Middle frontal gyrus (tissue), 1 donor: ENCODE results near the gene APOA5.
"Not testable (repeated sequence)": the region's sequence is repeated elsewhere in the genome, so short reads cannot be mapped to it uniquely, and the experiment has no call there.

Experiments
- DNase-seq: peaks from one replicate; pipeline ENCODE4 v3.0.0-alpha.2; 2015; ENCODE audit warnings: low spot score; ENCODE audit errors: extremely low spot score

The APOA5 gene

DNA sequence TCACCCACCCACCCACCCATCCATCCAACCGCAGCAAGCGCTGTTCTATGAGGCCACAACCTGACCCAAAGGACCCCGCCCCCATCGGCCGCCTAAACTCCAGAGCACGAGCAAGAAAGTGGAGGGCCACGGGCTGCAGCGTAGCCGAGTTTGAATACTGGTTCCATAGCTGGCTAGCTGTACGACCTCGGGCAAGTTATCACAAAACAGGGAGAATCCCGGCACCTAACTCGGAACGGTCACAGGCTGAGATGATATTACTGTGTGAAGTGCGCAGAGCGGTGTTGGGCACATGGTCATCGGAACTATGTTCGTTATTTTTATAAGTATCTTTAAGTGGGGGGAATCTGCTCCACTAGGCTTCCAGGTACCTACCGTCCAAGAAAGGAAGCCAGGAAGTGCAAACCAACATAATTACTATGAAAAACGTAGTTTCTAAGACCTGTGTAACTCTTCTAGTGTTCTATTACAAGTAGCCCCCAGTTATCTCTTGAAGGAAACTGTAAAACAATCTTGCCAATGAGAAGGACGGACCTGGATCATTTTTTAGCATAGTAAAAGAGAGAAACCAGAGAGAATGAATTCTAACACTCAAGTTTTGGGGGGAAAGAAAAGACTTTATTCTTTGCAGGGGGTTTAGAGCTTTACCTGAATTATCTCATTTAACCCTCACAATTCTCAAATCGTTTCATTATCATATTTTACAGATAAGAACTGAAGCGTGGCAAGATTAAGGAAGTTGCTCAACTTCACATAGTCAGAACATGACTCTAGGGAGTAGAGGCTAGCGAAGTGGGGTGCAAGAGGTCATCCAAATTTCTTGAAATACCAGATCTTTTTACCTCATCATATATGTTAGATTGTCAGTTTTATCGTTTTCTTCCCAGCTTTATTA is 18.2 kb downstream of the APOA5 start:
- DNase-seq = peak; percentile 13

DNA sequence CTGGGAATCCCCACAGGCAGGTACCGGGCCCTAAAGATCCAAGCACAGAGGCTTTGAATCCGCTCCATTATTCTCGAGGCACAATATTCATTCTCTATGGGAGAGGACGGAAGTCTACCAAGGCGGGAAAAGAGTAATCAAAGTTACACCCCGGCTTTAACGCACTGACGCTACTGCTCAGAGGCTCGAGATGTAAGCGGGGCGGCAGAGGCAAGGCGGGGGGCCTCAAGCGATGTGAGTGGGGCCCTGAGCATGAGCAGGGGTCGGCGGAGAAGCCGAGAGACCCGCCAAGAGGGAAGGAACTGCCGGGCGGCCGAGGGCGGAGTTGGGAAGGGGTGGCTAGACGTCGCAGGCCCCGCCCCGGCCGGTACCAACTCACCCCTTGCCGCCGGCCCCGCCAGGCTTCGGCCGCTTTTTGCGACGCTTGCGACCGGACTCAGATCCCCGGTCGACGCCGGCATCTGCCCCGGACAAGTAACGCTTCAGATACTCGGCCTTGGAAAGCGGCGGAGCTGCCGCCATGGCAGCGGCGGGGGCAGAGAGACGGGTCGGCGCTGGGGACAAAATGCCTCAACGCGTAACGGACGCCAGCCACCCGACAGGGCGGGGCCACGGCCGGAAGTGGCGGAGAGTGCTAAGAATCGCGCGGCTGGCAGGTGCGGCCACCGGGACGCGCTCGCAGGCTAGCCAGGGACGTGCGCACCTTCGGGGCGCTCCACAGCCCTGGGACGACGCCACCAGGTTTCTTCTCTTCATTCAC is 19.1 kb downstream of the APOA5 start, which contains the start of gene BUD13:
Gene BUD13, minus strand, starts transcription at position 545 of the 760 bp plus-strand sequence. Its CDS starts 23 bp downstream, at position 522.
- peak; percentile 83 for DNase-seq

DNA sequence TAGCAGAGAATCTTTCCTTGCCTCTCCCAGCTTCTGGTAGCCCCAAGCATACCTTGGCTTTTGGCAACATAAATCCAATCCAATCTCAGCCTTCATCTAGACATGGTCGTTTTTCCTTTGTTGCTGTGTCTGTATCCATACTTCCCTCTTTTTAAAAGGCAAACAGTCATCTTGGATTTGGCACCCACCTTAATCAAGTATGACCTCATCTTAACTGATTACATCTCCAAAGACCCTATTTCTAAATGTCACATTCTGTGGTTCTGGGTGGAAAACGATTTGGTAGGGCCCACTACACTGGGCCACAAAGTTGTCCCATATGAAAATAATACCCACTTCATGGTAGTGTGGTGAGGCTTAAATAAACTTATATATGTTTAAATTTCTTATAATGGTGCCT is 19.7 kb downstream of the APOA5 start:
- DNase-seq = no peak

DNA sequence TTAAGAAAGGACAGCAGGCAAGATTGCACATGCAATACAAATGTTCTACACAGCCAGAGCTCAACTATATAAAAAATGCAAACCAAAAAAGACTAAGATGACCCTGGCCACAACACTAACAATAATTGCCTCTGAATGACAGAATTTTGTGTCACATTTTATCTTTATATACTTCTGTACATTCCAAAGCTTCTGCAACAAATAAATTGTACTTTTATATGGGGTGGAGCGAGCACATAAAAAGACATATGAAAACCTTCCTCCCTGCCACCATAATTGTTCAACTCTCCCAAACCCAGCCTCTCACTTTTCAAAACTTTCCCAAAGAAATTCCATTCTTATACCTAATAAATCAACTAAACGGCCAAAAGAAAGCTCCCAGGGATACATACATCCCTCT is 29.5 kb downstream of the APOA5 start:
- no peak for DNase-seq

DNA sequence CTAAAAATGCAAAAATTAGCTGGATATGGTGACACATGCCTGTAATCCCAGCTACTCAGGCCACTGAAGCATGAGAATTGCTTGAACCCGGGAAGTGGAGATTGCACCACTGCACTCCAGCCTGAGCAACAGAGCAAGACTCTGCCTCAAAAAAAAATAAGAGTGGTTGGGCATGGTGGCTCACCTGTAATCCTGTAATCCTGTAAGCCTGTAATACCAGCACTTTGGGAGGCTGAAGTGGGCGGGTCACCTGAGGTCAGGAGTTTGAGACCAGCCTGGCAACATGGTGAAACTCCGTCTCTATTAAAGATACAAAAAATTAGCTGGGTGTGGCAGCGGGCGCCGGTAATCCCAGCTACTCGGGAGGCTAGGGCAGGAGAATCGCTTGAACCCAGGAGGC is 35.6 kb downstream of the APOA5 start:
- DNase-seq = not testable (repeated sequence)

DNA sequence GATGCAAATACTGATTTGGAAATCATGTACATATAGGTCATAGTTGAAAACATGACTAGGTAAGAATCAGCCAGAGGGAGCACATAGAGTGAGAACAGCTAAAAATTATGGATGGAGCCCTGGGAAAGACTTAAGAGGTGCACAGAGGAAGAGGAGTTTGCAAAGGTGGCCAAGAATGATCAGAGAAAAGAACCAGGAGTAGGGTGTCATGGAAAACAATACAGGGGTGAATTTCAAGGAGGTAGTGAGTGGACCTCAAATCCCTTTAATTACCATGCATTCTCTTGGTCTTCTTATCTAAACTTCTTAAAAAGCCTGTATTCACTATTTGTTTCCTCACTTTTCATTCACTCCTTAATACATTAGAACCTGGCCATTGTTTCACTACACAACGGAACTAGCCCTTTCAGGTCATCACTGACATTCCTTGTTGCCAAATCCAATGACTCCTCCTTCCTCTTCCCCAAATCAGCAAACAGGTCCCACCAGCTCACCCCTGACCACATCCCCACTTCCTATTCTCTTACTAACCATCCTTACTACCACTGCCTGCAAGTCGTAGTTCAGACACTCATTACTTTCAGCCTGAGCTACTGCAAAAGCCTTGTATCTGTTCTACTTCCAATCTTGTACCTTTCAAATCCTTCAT is 41.5 kb downstream of the APOA5 start:
- DNase-seq = no peak

DNA sequence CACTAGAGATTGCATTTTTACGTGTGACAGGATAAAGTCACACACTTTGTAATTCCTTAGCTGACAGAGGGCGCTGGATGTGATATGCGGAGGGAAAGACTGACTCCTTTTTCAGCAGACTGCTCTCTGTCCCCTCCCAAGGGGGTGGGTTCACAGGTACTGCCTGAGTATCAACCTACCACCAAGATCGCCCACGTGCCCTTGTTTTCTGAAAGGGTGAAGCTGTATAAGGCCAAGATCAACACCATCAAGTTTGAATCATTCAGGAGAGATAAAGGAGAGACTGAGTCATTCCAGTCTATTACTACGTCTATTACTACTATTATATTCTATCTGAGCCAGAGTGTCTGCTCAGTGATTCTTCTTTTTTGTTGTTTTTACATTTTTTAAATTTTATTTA is 49.6 kb downstream of the APOA5 start:
- DNase-seq = no peak

DNA sequence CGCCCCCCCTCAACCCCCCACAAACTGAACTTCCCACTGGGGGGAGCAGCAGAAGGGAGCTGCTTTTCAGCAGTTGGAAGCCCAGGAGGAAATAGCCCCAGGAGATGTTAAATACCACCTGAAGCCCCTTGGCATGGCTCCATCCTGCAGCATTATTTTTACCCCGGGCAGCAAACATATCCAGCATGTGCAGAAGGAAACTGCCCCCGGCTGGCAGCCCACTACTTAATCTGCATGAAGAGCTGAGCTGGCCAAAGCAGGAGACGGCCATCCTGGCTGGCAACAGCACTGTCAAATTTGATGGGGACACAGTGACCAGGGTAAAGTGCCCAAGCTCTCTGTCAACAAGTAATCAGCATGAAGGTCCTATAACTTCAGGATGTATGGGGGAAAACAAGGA is 50.9 kb downstream of the APOA5 start:
- DNase-seq = no peak
